HepG2 (cell line): ENCODE data around the gene NUP35. TPM values are rescaled to one million over a fixed set of nuclear protein-coding genes. Genes with fewer than 3 reads are reported as not detected.

Experiments
- ATF2 ChIP-seq: sonication (generic); formaldehyde crosslinking; IDR thresholded peaks from 2 replicates; pipeline ENCODE4 v1.4.0; 2020; ENCODE audit warnings: missing genetic modification reagents
- BORCS8-MEF2B ChIP-seq: sonication (generic); formaldehyde crosslinking; IDR thresholded peaks from 2 replicates; pipeline ENCODE4 v1.8.0; 2022; ENCODE audit warnings: mild to moderate bottlenecking, missing genetic modification reagents
- ETS1 ChIP-seq: sonication (generic); formaldehyde crosslinking; IDR thresholded peaks from 2 replicates; pipeline ENCODE4 v1.4.0; 2020; ENCODE audit warnings: missing genetic modification reagents
- FOSL2 ChIP-seq: sonication (generic); formaldehyde crosslinking; IDR thresholded peaks from 2 replicates; pipeline ENCODE4 v1.4.0; 2020; ENCODE audit warnings: missing genetic modification reagents
- KDM6A ChIP-seq: IDR thresholded peaks from 2 replicates; pipeline ENCODE4 v1.6.1; 2016; ENCODE audit warnings: low read depth
- MIER3 ChIP-seq: IDR thresholded peaks from 2 replicates; pipeline ENCODE4 v1.6.1; 2016; ENCODE audit warnings: missing compliant biosample characterization, borderline replicate concordance
- NFYC ChIP-seq: IDR thresholded peaks from 2 replicates; pipeline ENCODE4 v1.6.1; 2016; ENCODE audit warnings: missing genetic modification reagents, missing compliant biosample characterization
- PBX3 ChIP-seq: sonication (generic); formaldehyde crosslinking; IDR thresholded peaks from 2 replicates; pipeline ENCODE4 v1.8.1; 2023; ENCODE audit warnings: missing genetic modification reagents, inconsistent platforms, borderline replicate concordance
- PHF20 ChIP-seq: sonication (generic); formaldehyde crosslinking; IDR thresholded peaks from 2 replicates; pipeline ENCODE4 v1.5.0; 2020; ENCODE audit warnings: mild to moderate bottlenecking, missing genetic modification reagents
- SMAD3 ChIP-seq: sonication (generic); formaldehyde crosslinking; IDR thresholded peaks from 2 replicates; pipeline ENCODE4 v1.4.0; 2020; ENCODE audit warnings: missing genetic modification reagents
- SNRNP70 ChIP-seq: fragments of 200-400 bp; formaldehyde crosslinking; IDR thresholded peaks from 2 replicates; pipeline ENCODE4 v1.6.1; 2017; ENCODE audit warnings: mild to moderate bottlenecking, low read depth, low read length, moderate library complexity
- THAP11 ChIP-seq: IDR thresholded peaks from 2 replicates; pipeline ENCODE4 v1.6.1; 2016; ENCODE audit warnings: missing biosample characterization, missing genetic modification reagents
- TOE1 ChIP-seq: sonication (generic); formaldehyde crosslinking; IDR thresholded peaks from 2 replicates; pipeline ENCODE4 v1.4.0; 2020; ENCODE audit warnings: mild to moderate bottlenecking, missing genetic modification reagents
- ZBTB34 ChIP-seq: sonication (generic); formaldehyde crosslinking; IDR thresholded peaks from 2 replicates; pipeline ENCODE4 v1.8.0; 2022; ENCODE audit warnings: mild to moderate bottlenecking, missing genetic modification reagents
- ZBTB8A ChIP-seq: sonication (generic); formaldehyde crosslinking; IDR thresholded peaks from 2 replicates; pipeline ENCODE4 v1.4.0; 2020; ENCODE audit warnings: mild to moderate bottlenecking, low read depth, missing genetic modification reagents, borderline replicate concordance
- ZFY ChIP-seq: sonication (generic); formaldehyde crosslinking; IDR thresholded peaks from 2 replicates; pipeline ENCODE4 v1.4.0; 2020; ENCODE audit warnings: missing genetic modification reagents
- ZNF280D ChIP-seq: sonication (generic); formaldehyde crosslinking; IDR thresholded peaks from 2 replicates; pipeline ENCODE4 v1.5.1; 2020; ENCODE audit warnings: mild to moderate bottlenecking, missing genetic modification reagents
- ZNF562 ChIP-seq: sonication (generic); formaldehyde crosslinking; IDR thresholded peaks from 2 replicates; pipeline ENCODE4 v1.8.0; 2022; ENCODE audit warnings: missing genetic modification reagents, borderline replicate concordance
- ZNF570 ChIP-seq: sonication (generic); formaldehyde crosslinking; IDR thresholded peaks from 2 replicates; pipeline ENCODE4 v1.4.0; 2020; ENCODE audit warnings: mild to moderate bottlenecking, missing genetic modification reagents, borderline replicate concordance
- ZNF660 ChIP-seq: sonication (generic); formaldehyde crosslinking; IDR thresholded peaks from 2 replicates; pipeline ENCODE4 v1.5.1; 2020; ENCODE audit warnings: mild to moderate bottlenecking, low read depth, missing genetic modification reagents, borderline replicate concordance
- ZNF772 ChIP-seq: sonication (generic); formaldehyde crosslinking; IDR thresholded peaks from 2 replicates; pipeline ENCODE4 v1.5.0; 2020; ENCODE audit warnings: mild to moderate bottlenecking, missing genetic modification reagents
- ZSCAN31 ChIP-seq: sonication (generic); formaldehyde crosslinking; IDR thresholded peaks from 2 replicates; pipeline ENCODE4 v1.5.0; 2020; ENCODE audit warnings: low read depth, mild to moderate bottlenecking, missing genetic modification reagents
- polyA plus RNA-seq, 8 experiments: library from polyadenylated mRNA; depleted of rRNA in 3 of 8; stranded (reverse) in 7 of 8; unstranded in 1 of 8; fragments of >200 nt; fragmentation: Illumina TruSeq in 4 of 8; extraction: Trizol in 4 of 8; gene quantifications; 2 replicates each; pipeline versions ENCODE4 v1.2.1 to v1.2.3, GENCODE V29; 2011 to 2016; ENCODE audit warnings: low read depth in 4 of 8, missing spikeins in 1 of 8, mixed read lengths in 1 of 8; ENCODE audit not compliant: insufficient read depth in 1 of 8
- total RNA-seq, 5 experiments: library from RNA; depleted of rRNA; stranded (reverse); fragments of >200 nt; fragmentation: Illumina TruSeq; extraction: Trizol; gene quantifications; 2 replicates each; pipeline ENCODE4 v1.2.3, GENCODE V29; 2016; ENCODE audit warnings: low read depth in 1 of 5

The NUP35 gene
- total and polyA plus RNA-seq, 2 of the 13 experiments (the other 11 are each of a cell fraction or from before 2014, with no cell fraction given): 16.9 to 53.6 TPM

GRCh38 chr2:183078464-183079138 is 45.6 kb upstream of the NUP35 start, which contains the start of gene DUSP19 (continued):
- peak; percentile 96 for TF ChIP-seq NFYC (CRISPR knock-in tag)
- peak; percentile 26; the same call in 1 of the 2 replicates for TF ChIP-seq TOE1 (CRISPR knock-in tag)
- no peak for TF ChIP-seq ZNF660 (CRISPR knock-in tag)
- TF ChIP-seq THAP11 (CRISPR knock-in tag): peak; percentile 61
- peak; percentile 47; the same call in 1 of the 2 replicates for TF ChIP-seq BORCS8-MEF2B (CRISPR knock-in tag)
- TF ChIP-seq ZBTB34 (CRISPR knock-in tag): peak; percentile 36
- 0 out of 2 replicates have a peak, but pooled peaks have one; percentile 39 for TF ChIP-seq ZNF280D (CRISPR knock-in tag)
- no peak for TF ChIP-seq ETS1 (CRISPR knock-in tag)
- TF ChIP-seq SNRNP70: no peak
- TF ChIP-seq SMAD3 (CRISPR knock-in tag): peak; percentile 84; the same call in 1 of the 2 replicates
- TF ChIP-seq ZFY (CRISPR knock-in tag): peak; percentile 41; the same call in 1 of the 2 replicates
- no peak for TF ChIP-seq ZNF570 (CRISPR knock-in tag)
- no peak; the same call in 1 of the 2 replicates for TF ChIP-seq ATF2
- no peak for TF ChIP-seq PBX3 (CRISPR knock-in tag)
- peak; percentile 73; the same call in 1 of the 2 replicates for TF ChIP-seq ZSCAN31 (CRISPR knock-in tag)
- TF ChIP-seq FOSL2 (CRISPR knock-in tag): peak; percentile 67
- TF ChIP-seq PHF20: peak; percentile 95
- peak; percentile 72; the same call in 1 of the 2 replicates for TF ChIP-seq MIER3 (CRISPR knock-in tag)
- no peak for TF ChIP-seq KDM6A
- no peak for TF ChIP-seq ZBTB8A (CRISPR knock-in tag)
- TF ChIP-seq ZNF562 (CRISPR knock-in tag): no peak
- peak; percentile 71; the same call in 1 of the 2 replicates for TF ChIP-seq ZNF772 (CRISPR knock-in tag)
